Midbrain (tissue), 1 donor: ENCODE data around the gene COX19.
"Not testable (repeated sequence)": the region's sequence is repeated elsewhere in the genome, so short reads cannot be mapped to it uniquely, and the experiment has no call there.

Experiments used
- DNase-seq: peaks from one replicate; lab custom pipeline; 2025; lab: John Stamatoyannopoulos, UW

COX19 gene

DNA sequence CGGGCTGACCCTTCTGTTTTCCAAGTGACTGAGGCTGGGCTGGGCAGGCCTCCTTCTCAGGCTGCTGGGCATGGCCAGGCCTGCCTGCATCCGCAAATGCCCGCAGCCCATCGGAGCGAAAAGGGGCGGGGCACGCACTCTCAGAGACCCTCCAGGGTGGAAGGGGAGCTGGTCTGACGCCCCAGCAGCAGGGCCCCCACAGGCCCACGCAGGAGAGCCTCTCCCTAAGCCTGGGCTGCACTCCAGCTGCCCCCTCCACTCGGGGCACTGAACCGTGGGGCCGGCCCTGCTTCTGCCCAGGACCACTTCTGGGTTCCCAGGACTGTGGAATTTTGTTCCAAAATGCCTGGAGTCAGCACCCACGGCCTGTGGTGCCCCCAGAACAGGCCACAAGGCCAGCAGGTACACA lies 30.2 kb downstream of the COX19 start:
- no peak for DNase-seq

DNA sequence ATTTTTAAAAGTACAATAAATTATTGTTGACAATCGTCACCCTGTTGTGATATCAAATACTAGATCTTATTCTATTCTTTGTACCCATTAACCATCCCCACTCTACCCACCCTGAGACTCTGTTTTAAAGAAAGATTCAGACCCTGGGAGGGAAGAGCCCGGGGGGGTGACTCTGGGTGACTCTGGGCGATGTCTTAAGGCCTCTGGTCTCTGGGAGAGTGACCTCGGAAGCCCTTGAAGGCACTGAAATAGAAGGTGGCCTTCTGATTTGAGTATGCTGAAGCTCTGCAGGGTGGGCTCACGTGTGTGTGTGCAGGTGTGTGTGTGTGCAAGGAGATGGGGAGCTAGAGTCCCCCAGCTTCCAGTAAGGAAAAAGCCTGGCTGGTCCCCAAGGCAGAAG lies 30.6 kb downstream of the COX19 start:
- DNase-seq = no peak

DNA sequence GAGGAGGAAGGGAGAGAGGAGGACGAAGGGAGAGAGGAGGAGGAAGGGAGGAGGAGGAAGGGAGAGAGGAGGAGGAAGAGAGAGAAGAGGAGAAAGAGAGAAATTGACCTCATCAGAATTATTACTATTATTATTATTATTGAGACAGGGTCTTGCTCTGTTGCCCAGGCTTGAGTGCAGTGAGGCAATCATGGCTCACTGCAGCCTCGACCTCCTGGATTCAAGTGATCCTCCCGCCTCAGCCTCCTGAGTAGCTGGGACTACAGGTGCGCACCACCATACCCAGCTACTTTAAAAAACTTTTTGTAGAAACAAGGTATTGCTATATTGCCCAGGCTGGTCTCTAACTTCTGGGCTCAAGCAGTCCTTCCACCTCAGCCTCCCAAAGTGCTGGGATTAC lies 31.6 kb downstream of the COX19 start:
- not testable (repeated sequence) for DNase-seq

DNA sequence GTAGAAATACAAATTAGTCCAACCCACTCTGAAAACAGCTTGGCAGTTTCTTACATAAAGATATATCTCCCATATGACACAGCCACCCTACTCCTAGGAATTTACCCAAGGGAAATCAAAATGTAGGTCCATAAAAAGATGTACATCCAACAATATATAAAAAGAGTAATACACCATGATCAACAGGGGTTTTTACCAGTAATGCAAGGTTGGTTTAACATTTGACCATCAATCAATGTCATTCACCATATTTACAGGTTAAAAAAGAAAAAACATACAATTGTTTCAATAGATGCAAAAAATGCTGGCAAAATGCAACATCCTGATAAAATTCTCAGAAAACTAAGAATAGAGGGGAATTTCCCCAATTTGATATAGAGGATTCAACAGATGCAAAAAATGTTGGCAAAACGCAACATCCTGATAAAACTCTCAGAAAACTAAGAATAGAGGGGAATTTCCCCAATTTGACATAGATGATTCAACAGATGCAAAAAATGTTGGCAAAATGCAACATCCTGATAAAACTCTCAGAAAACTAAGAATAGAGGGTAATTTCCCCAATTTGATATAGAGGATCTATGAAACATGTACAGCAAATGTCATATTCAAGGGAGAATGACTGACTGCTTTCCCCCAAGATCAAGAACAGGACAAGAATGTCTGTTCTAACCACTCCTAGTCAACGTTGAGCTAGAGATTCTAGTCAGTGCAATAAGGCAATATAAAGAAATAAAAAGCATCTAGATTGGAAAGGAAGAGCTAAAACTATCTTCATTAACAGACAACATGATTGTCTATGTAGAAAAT lies 34.5 kb downstream of the COX19 start:
- no peak for DNase-seq

DNA sequence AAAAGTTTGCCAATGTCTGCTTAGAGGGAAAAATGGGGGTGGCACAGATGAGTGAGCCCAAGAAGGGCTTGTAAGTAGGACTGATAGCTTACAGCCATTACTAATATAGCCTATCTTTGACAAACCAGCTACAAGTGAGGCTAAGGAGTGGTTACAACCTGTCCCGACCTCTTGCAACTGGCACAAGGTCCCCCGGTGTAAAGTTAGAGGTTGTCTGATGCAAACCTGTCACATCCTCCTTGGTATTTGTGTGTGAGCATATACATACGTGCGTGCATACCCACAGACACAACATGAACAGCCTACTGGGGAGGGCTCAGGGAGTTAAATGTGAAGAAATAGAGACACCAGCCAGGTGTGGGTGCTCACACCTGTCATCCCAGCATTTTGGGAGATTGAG lies 35.5 kb downstream of the COX19 start:
- no peak for DNase-seq

DNA sequence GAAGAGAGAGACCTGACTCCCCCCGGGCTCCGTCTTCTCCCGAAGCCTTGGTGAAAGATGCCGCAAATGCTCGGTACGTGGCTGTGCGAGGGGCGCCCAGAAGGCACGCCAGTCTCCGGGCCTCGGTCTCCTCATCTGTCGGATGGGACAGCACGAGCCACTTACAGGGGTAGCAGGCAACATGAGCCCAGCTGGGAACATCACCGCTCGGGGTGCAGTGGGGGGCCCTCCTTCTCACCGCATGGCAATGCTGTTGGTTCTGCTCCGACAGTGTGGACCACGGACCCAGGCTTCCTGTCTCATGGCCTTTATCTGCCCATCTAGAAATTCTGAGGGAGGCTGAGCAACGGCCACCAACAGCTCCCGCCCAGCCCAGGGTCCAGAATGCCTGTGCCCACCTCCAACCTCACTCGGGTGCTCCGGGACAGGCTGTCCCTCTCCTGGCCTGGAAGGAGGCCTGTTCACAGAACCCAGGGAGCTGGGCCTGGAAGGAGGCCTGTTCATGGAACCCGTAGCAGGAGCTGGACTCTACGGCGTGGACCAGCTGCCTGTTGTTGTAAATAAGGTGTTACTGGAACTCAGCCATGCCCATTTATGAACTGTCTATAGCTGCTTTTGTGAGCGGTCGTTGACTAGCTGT lies 36.7 kb downstream of the COX19 start:
- no peak for DNase-seq

DNA sequence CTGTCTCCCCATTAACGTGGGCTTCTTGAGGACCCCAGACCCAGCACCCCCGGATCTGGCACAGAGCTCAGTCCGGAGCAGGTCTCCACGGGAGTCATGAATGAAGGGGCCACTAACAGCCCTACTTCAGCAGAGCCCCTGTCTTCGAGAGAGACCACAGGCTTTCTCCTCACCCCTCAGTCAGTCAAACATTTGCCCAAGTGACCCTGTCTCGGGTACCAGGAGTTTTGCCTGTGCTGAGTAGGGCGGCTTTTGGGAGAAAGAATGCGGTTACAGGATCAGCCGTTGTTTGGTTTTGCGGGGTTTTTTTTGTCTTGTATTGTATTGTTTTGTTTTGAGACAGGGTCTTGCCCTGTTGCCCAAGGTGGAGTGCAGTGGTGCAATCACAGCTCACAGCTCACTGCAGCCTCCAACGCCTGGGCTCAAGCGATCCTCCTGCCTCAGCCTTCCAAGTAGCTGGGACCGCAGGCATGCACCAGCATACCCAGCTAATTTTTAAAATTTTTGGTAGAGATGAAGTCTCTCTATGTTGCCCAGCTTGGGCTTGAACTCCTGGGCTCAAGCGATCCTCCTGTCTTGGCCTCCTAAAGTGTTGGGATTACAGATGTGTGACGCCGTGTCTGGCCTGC lies 37.4 kb downstream of the COX19 start:
- DNase-seq = no peak

DNA sequence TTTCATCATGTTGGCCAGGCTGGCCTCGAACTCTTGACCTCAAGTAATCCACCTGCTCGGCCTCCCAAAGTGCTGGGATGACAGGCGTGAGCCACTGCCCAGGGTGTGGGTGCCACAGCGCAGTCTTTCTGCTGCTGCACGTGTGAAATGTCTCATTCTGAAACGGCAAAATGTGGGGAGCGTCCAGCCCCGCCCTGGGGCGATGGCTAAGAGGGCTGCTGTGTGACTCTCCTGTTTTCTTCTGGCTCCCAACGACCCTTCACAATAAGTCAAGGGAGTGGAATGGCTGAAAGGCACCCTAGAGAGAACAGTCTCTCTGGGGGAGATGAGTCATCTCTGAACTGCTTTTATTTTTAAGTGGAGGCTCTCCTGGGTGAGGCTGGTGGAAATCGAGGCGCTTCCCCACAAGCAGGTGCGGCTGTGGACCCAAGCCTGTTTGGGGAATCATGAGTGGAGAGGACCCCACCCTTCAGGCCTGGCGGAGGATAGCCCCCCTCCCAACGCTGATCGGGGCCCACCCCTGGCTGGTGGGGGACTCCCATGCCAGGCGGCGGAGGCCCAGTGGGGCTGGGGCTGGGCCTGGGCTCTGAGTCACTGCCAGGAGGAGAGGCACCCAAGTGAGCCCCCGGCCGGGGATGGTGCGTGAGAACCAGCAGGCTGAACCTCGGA lies 38.8 kb downstream of the COX19 start:
- no peak for DNase-seq

DNA sequence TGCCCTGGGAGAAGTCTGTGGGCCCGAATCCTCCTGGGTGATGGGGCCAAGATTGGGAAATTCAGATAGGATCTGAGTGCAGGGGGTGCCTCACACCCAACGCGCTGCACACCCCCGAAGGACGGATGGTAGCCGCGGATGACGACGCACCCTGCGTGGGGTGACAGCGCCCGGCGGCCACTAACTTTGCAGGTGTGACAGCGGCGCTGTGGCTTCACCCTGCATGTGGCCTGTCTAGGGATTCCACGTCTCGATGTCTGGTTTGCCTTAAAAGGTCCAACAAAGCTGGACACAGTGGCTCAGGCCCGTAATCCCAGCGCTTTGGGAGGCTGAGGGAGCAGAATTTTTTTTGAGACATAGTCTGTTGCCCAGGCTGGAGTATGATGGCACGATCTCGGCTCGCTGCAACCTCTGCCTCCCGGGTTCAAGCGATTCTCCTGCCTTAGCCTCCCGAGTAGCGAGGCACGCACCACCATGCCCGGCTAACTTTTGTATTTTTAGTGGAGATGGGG lies 39.4 kb downstream of the COX19 start:
- DNase-seq = no peak

DNA sequence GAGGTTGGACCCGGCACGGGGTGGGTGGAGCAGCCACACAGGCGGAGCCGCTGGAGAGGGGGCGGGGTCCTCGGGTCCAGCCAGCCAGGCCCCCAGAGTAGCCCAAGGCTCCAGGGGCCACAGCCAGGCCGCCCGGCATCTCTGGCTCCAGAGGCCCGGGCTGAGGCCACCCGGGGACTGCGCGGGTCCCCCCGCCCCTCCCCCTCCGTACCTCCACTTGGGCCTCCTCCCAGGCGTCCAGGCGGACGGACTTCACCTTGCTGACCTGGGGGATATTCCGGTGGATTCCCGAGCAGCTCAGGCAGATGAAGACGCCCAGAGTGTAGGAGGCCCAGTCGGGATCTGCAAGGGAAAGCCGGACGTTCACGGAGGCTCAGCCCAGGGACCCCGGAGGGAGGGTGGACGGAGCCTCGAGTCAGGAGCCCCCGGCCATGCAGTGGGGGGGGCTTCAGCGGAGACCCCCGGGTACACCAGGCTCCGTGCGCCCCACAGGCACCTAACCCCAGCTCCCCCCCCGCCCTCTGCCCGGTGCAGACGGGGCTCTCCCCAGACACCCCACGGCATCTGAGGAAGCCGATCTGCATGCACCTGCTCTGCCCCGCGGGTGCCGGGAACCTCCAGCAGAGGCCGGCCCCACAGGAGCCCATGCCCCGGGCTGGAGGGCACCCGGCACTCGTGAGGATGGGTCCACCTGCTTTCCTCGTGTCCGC lies 40.0 kb downstream of the COX19 start:
- no peak for DNase-seq

DNA sequence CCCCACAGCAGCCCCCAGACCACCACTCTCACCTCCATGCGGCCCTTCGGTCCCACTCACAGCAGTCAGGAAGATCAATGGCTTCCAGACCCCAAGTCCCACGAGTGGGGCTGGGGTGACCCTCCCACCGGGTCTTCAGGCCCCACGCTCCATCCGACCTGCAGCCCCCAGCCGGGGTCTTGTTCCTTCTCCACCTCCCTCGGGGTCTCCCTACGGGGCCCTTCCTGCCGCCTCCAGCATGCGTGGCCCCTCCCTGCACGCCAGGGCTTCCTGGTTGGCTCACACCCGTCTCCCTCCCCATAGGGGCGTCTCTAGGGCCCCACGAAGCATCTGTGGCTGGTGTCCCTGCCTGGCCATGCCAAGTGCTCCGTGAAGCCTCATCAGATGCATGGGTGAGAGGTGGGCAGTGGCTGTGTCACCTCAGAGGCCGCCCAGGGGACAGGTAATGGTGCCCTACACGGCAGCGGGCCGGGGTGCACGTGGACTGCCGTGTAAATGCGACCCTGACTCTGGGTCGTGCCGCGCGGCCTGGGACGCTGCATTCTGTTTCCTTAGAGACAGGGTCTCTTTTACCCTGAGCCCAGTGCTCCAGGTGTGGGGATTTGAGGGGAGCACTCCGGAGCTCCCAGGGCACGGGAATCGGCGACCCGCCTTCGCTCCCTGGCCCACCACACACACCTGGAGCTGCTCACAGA lies 40.7 kb downstream of the COX19 start:
- DNase-seq = no peak

DNA sequence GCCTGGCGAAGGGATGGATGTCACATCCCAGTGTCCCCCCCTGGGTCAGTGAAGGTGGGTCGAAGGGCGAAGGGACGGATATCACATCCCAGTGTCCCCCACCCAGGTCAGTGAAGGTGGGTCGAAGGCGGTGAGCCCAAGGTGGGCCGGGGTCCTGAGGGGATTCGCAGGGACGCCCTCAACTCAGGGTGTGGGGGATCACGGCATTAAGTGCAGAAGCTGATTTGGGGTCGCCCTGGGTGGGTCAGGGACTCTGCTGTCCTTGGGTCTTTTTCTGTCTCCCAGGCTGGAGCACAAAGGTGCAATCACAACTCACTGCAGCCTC lies 42.7 kb downstream of the COX19 start:
- DNase-seq = no peak

DNA sequence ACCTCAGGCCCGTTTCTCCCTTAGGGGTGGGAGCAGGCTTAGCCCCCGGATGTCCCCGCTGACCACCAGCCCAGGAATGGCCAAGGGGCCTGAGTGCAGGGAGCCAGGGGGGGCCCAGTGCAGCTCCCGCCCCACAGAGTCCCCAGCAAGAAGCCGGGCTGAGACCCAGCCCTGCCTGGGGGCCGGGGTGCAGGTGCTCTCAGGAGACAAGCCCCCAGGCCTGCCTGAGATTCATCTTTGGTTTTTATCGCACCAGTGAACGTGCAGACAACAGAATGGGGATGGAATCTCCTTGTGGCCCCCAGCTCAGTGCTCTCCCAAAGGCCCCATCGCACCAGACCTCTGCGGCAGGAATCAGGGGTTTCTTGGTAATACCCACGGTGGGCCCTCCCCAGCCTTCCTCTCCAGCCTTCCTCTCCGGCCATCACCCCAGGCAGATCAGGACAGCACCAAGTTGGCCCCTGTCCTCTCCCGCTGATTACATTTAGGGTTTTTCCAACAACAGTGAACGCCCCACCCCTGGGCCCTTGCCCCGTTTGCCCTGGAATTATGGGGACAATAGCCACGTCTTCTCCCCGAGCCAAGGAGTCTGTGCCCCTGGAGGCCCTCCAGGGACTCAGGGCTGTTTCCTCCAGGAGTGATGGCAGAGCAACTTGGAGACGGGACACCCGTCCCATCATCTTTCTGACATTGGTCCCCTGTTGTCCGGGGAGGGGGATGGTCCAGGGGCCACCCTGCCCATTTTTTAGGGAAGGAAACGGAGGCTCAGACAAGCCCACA lies 43.3 kb downstream of the COX19 start:
- no peak for DNase-seq

DNA sequence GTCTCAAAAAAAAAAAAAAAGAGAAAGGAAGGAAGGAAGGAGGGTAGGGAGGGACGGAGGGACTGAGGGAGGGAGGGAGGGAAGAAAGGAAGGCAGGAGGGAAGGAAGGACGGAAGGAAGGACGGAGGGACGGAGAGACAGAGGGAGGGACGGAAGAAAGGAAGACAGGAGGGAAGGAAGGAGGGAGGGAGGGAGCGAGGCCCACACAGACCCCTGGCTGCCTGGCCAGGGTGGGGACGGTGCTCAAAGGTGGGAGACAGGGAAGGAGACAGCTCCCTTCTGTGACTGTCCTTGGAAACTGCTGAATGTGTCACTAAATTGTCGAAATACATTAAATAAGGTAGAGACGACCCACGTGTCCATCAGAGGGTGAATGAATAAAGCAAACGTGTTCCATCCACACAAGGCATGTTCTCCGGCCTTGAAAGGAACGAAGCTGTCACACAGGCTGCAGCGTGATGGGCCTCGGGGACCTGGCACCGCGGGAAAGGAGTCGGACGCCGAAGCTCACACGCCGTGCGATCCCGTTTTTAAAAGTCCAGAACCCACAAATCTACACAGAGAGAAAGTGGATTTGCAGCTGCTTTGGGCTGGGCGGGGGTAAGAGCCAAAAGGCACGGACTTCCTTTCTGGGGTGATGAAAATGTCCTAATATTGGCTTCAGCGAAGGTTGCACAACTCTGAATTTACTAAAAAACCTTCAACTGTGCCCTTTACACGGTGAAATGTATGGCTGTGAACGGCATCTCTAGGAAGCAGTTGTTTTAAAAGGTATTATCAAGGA lies 44.2 kb downstream of the COX19 start:
- DNase-seq = no peak

DNA sequence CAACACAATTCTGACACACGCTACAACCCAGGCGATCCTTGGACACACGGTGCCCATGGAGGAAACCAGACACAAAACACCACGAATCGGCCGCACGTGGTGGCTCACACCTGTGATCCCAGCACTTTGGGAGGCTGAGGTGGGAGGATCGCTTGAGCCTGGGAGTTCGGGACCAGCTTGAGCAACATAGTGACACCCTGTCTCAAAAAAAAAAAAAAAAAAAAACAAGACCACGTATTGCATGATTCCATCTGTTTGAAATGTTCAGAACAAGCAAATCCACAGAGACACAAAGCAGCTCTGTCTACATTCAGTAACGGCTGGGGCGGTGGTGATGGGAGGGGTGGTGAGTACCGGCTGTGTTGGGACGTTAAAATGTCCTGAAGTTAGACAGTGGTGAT lies 46.0 kb downstream of the COX19 start:
- DNase-seq = peak; percentile 62

DNA sequence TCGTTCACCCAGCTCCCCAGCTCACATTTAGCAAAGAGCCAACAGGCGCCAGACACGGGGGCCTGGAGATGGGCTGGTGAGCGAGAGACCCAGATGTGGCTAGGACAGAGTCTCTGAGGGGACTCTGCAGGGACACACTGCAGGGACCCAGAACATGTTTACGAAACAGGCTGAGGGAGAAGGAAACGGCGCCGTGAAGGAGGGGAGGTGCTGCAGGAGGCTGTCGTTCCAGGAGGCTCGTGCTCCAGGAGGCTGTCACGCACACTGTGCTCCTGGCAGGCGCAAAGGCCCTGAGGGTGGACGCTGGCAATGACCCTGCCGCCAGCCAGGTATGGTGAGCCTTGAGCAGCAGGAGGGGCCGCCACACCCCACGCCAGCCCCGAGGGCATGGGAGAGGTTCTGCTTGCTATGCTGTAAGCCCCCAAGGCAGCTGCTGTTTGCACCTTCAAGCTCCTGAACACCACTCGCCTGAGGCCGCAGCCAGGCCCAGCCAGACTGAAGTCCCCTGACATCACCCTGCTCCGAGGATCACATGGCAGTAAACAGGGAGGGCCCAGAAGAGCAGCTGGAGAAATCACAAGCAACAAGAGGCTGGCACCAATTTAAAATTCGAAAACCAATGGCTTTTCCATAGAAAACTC lies 48.2 kb downstream of the COX19 start:
- peak; percentile 73 for DNase-seq

DNA sequence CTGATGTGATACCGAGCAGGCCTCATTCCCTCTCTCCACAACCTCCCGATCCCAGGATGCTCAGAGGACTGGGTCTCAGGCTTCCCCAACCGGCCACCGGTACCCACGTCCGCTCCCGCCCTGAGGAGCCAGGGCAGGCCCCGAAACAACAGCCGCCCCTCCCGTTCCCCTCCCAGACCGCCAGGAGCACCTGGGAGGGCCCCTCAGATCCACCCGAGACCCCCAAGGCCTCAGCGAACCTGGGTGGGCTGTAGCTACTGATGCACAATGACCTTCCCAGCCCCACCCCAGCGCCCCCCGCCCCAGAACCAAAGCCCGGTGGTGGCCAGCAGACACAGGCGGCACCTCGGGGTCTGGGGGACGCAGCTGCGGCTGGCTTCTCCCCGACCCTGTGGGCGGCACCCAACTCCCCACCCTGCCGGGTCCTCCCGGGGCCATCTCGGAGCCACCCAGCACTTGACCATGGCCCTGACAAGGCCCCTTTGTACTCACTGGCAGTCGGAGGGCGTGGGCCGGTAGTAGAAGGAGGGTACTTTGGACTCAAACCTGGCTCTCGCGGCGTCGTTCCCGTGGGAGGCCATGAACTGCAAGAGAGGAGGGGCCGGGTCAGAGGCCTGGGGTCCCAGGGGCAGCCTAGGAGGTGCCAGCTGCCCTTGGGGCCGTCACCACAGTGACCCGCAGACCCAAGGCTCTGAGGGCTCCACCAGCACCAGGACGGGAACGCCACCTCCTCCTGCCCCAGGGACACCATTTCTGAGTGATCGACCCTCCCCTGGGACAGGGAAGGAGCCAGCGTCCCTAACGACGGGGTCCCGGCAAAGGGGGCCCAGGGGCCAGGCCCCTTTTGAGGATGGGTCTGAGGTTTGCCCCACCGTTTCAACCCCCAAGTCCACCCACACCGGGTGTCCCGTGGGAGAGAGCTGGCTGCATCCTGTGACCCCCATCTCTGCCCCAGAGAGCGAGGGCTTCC lies 49.0 kb downstream of the COX19 start:
- DNase-seq = peak; percentile 43

DNA sequence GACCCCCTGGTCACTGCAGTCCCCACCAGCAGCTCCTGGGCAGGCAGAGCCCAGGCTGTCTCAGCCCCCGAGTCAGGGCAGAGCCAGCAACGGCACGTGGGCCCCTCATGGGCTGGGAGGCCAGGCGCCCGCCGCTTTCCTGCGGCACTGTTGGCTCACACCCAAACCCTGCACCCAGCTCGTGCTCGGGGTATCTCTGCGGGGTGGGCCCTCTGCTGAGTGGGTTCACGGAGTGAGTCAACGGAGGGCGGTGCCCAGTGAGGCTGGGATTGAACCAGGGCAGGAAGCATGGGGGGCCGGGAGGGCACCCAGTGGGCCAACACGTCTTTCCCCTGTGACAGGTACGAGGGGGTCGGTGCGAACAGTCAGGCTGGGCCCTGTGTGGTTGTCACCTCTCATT lies 49.7 kb downstream of the COX19 start:
- DNase-seq = no peak
